Activated CD4-positive, alpha-beta T cell treated with anti-CD3 and anti-CD28 coated beads, Interleukin-2, amount 50 U/mL, for 24 hours (primary cell): ENCODE measurements around the gene CACNA1D.

Experiments used
- DNase-seq, 2 donors: peaks; one replicate each; pipeline ENCODE4 v3.0.0-alpha.2; 2020; ENCODE audit warnings: low read depth in 1 of 2, low spot score in 1 of 2

CACNA1D gene

GRCh38 chr3:53709860-53710674, 215.7 kb downstream of the CACNA1D start:
- peak; percentile 25 to 38 for DNase-seq

- no peak for DNase-seq
Measured at GRCh38 chr3:53711387-53711786, 217.0 kb downstream of the CACNA1D start.

- DNase-seq: no peak
Measured at GRCh38 chr3:53712817-53713388, 218.5 kb downstream of the CACNA1D start.

GRCh38 chr3:53713626-53714025, 219.2 kb downstream of the CACNA1D start:
- DNase-seq: no peak

GRCh38 chr3:53715815-53716483, 221.5 kb downstream of the CACNA1D start:
- DNase-seq: no peak

GRCh38 chr3:53716998-53717397, 222.6 kb downstream of the CACNA1D start:
- DNase-seq: no peak

GRCh38 chr3:53718462-53718861, 224.1 kb downstream of the CACNA1D start:
- DNase-seq: no peak

- no peak for DNase-seq
Measured at GRCh38 chr3:53719796-53720195, 225.4 kb downstream of the CACNA1D start.

GRCh38 chr3:53721187-53722119, 227.0 kb downstream of the CACNA1D start:
- DNase-seq: no peak

GRCh38 chr3:53724566-53724965, 230.2 kb downstream of the CACNA1D start:
- no peak for DNase-seq

- DNase-seq: no peak
Measured at GRCh38 chr3:53725387-53725995, 231.1 kb downstream of the CACNA1D start.

- DNase-seq: no peak
Measured at GRCh38 chr3:53726643-53727042, 232.2 kb downstream of the CACNA1D start.

GRCh38 chr3:53728606-53729005, 234.2 kb downstream of the CACNA1D start:
- no peak for DNase-seq

GRCh38 chr3:53729159-53729558, 234.7 kb downstream of the CACNA1D start:
- no peak for DNase-seq

- DNase-seq: no peak
Measured at GRCh38 chr3:53729618-53730017, 235.2 kb downstream of the CACNA1D start.

GRCh38 chr3:53730576-53730975, 236.2 kb downstream of the CACNA1D start:
- DNase-seq: no peak

GRCh38 chr3:53731934-53732624, 237.7 kb downstream of the CACNA1D start:
- no peak for DNase-seq

GRCh38 chr3:53733446-53733845, 239.0 kb downstream of the CACNA1D start:
- no peak for DNase-seq

GRCh38 chr3:53739966-53740365, 245.6 kb downstream of the CACNA1D start:
- DNase-seq: no peak

- no peak for DNase-seq
Measured at GRCh38 chr3:53740956-53741355, 246.5 kb downstream of the CACNA1D start.
